SU-DHL-6 (cell line): ENCODE results near the gene SH3PXD2B.
A peak's percentile ranks its signal among the peaks of the same experiment; 100 is the strongest.

Source experiments
- H2AFZ ChIP-seq: fragments of 200-600 bp; sonication (generic); 2 replicates; pipeline ENCODE4 v1.6.1; 2014; ENCODE audit warnings: low read depth, mild to moderate bottlenecking, moderate library complexity, mixed read lengths, antibody characterized with exemption, low read length; ENCODE audit not compliant: severe bottlenecking
- H3F3A ChIP-seq: fragments of 200-600 bp; shearing (Covaris generic); 2 replicates; pipeline ENCODE4 v1.6.0; 2016; ENCODE audit warnings: antibody characterized with exemption, mild to moderate bottlenecking; ENCODE audit not compliant: insufficient read depth
- H3K27ac ChIP-seq: fragments of 200-600 bp; sonication (generic); 2 replicates; pipeline ENCODE4 v1.5.1; 2016; ENCODE audit warnings: low read depth, mild to moderate bottlenecking, low read length, moderate library complexity, mixed read lengths
- H3K27me3 ChIP-seq: fragments of 200-600 bp; sonication (generic), shearing (Covaris generic); 2 replicates; pipeline ENCODE4 v1.6.0; 2014; ENCODE audit warnings: mild to moderate bottlenecking, low read length
- H3K36me3 ChIP-seq: fragments of 200-600 bp; sonication (generic); 2 replicates; pipeline ENCODE4 v1.6.1; 2014; ENCODE audit warnings: mild to moderate bottlenecking, low read length, mixed read lengths
- H3K4me2 ChIP-seq: fragments of 300-600, 200-600 bp; shearing (Covaris generic), sonication (generic); 2 replicates; pipeline ENCODE4 v1.6.0; 2014; ENCODE audit warnings: low read length, low read depth, mild to moderate bottlenecking; ENCODE audit not compliant: poor library complexity, severe bottlenecking
- H3K4me3 ChIP-seq: fragments of 200-600 bp; sonication (generic); 2 replicates; pipeline ENCODE4 v1.5.1; 2014; ENCODE audit warnings: antibody characterized with exemption, low read length, mild to moderate bottlenecking, mixed read lengths; ENCODE audit not compliant: insufficient read depth, poor library complexity, severe bottlenecking
- H3K79me2 ChIP-seq: fragments of 200-600 bp; sonication (generic); 2 replicates; pipeline ENCODE4 v1.6.1; 2014; ENCODE audit warnings: mild to moderate bottlenecking, low read length, moderate library complexity; ENCODE audit not compliant: insufficient read depth
- H3K9ac ChIP-seq: fragments of 200-600 bp; sonication (generic); 2 replicates; pipeline ENCODE4 v1.7.0; 2014; ENCODE audit warnings: mild to moderate bottlenecking, low read length
- H3K9me2 ChIP-seq: fragments of 200-600 bp; sonication (generic); replicated peaks from 2 replicates; pipeline ENCODE4 v1.6.1; 2014; ENCODE audit warnings: low read length; ENCODE audit not compliant: insufficient read depth
- H3K9me3 ChIP-seq: fragments of 200-600 bp; sonication (generic); 2 replicates; pipeline ENCODE4 v1.6.1; 2014; ENCODE audit warnings: low read length, mixed read lengths; ENCODE audit not compliant: insufficient read depth
- H4K20me1 ChIP-seq: fragments of 200-600 bp; sonication (generic); 2 replicates; pipeline ENCODE4 v1.6.1; 2014; ENCODE audit warnings: low read depth, mild to moderate bottlenecking, antibody characterized with exemption, low read length, moderate library complexity, mixed read lengths
- EZH2phosphoT487 ChIP-seq: fragments of 200-600 bp; sonication (generic), shearing (Covaris generic); conservative IDR thresholded peaks from 2 replicates; pipeline ENCODE4 v1.6.1; 2018; ENCODE audit warnings: mild to moderate bottlenecking, antibody characterized with exemption, low read length, moderate library complexity, mixed read lengths
- TF ChIP-seq, protein P1 (sequence below): fragments of 200-600 bp; sonication (generic); IDR thresholded peaks from one replicate; pipeline ENCODE4 v1.5.1; 2017; ENCODE audit warnings: antibody characterized with exemption, mild to moderate bottlenecking, low read length, moderate library complexity; ENCODE audit not compliant: insufficient read depth, poor library complexity, severe bottlenecking

Gene SH3PXD2B

DNA sequence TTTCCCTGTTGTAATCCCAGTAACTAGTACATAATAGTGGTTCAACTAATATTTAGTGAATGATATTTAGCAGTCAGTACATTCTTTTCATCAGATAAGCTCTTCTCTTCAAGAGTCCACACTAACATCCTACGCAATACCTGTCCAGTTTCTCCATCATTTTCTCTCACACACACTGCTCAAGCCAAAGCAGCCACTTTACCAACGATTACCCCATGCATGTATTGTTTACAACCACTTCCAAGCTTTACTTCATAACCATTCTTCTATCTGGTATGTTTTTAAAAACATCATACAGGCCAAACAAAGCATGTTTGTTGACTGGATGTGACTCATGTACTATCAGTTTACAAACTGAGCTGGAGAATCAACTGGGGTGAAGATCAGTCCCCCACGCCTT, 178.1 kb downstream of the SH3PXD2B start:
- Histone ChIP-seq H3K9me2 (no peaks in the 10 kb centered on the region), H3K9ac (no peak overlapping the region), H3K4me2 (no peak overlapping the region), H3K27ac (peak overlapping the region; percentile 38), H4K20me1 (peaks cover under 1% of the 10 kb centered on the region; the same call in 1 of the 2 replicates), H3K9me3 (no peaks in the 10 kb centered on the region), H2AFZ (no peak overlapping the region), H3K79me2 (peaks cover 96% of the 10 kb centered on the region), H3F3A (peaks cover 32% of the 10 kb centered on the region), H3K36me3 (0 out of 2 replicates have a peak, but pooled peaks cover 3% of the 10 kb centered on the region), H3K4me3 (no peak overlapping the region), H3K27me3 (no peaks in the 10 kb centered on the region)
- TF ChIP-seq, protein P1, sequence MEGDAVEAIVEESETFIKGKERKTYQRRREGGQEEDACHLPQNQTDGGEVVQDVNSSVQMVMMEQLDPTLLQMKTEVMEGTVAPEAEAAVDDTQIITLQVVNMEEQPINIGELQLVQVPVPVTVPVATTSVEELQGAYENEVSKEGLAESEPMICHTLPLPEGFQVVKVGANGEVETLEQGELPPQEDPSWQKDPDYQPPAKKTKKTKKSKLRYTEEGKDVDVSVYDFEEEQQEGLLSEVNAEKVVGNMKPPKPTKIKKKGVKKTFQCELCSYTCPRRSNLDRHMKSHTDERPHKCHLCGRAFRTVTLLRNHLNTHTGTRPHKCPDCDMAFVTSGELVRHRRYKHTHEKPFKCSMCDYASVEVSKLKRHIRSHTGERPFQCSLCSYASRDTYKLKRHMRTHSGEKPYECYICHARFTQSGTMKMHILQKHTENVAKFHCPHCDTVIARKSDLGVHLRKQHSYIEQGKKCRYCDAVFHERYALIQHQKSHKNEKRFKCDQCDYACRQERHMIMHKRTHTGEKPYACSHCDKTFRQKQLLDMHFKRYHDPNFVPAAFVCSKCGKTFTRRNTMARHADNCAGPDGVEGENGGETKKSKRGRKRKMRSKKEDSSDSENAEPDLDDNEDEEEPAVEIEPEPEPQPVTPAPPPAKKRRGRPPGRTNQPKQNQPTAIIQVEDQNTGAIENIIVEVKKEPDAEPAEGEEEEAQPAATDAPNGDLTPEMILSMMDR = no peak
- no peak for TF ChIP-seq EZH2phosphoT487
